ENCODE results near the gene FAM236D.
"Not testable (repeated sequence)": the region's sequence is repeated elsewhere in the genome, so short reads cannot be mapped to it uniquely, and the experiment has no call there.

- TF ChIP-seq YY1 (IDR thresholded peaks at IDR 0.05; ENCODE audit: insufficient read depth, insufficient read length); SUZ12 (IDR thresholded peaks at IDR 0.05; ENCODE audit: extremely low read depth, insufficient read depth, insufficient read length): not testable (repeated sequence)
Measured at GRCh38 chrX:72777467-72777790, 30.6 kb downstream of the FAM236D start.
